HG03432 (cell line): Measurements from ENCODE around the gene MYO9B.

ENCODE experiments used
- ATAC-seq: cut with Tn5 transposase; IDR thresholded peaks from one replicate; pipeline ENCODE4 v1.9.1; 2021; ENCODE audit warnings: mild to moderate bottlenecking, moderate library complexity; ENCODE audit not compliant: unreplicated experiment

The MYO9B gene

DNA sequence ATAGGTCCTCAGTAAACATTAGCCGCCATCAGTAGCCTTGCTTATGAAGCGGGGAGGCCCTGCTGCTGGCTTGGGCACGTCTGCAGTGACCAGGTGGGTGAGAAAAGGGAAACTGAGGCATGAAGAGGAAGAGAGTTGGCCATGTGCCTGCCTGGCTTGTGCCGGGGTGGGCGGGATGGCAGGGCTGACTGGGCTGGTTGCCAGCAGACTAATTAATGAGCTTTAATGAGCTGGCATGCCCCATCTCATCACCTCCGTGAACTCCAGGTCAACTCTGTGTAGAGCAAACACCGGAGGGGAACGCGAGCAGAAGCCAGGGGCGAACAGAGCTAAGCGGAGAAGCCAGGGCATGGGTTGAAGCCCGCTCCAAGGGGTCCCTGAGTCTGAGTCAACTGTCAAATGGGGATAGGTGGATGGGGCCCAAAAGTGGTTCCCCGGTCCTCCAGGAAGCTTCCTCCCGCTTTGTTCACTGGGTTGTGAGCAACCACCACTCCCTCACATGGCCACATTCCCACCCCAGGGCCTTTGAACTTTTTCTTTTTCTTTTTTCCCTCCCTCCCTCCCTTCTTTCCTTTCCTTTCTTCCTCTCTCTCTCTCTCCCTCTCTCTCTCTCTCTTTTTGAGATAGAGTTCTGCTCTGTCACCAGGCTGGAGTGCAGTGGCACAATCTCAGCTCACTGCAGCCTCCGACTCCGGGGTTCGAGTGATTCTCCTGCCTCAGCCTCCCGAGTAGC is 161.4 kb downstream of the MYO9B start:
- no peak for ATAC-seq

GRCh38 chr19:17237747-17238706 is 162.4 kb downstream of the MYO9B start:
- ATAC-seq, result no peak

DNA sequence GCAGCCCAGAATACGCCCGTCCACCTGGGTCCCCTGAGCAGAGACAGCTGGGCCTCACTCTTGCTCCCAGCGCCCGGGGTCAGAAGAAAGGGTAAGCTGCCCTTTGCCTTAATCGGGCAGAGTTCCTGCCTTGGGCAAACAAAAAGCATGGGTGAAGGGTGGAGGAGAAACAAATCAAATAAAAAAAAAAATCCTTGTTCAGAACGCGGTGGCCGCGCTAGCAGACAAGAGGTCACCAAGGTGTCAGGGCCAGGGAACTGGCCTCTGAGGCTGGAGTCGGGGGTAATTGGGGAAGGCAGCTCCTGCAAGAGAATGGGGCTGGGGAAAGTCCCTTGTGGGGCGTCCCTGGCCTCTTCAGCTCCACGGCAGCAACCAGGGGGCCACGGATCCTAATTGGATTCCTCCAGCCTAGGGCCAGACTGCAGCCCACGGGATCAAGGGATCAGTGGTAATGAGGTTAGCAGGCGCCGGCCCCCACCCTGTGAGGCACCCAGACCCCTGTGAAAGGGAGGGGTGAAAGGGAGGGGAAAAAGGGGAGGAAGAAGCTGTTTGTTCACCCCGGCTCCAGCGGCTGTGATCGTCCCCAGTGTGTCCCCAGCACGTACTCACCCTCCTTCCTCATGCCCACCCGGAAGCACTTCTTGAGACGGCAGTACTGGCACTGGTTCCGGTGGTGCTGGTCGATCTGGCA is 164.6 kb downstream of the MYO9B start:
- no peak for ATAC-seq

- no peak for ATAC-seq
Measured at GRCh38 chr19:17240826-17241399, 165.3 kb downstream of the MYO9B start.

GRCh38 chr19:17242431-17243208 is 167.0 kb downstream of the MYO9B start:
- no peak for ATAC-seq

DNA sequence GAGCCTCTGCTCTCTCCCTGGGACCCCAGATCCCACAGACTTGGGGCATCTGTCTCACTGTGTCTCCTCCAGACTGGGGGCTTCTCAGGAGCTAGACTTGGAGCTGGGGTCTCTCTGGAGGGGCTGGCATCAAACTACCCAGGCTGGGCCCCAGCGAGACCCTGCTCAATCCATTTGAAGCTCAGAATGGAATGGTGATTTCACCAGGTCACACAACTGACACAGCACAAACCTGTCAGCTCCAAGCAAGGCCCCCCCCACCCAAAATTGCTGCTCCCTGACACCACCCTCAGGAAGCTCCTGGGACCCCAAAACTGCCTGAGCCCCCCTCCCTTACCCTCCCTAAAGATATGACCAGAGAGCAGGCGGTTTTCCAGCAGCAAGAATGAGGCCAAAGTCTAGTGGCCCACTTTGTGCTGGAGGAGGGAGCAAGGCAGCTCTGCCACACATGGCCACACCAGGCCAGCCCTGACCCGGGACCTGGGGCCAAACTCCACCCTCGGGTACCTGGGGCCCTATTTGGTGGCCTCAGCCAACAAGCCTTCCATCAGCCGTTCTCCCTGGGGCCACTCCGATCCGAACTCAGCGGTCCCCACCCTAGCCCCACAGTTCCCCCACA is 167.7 kb downstream of the MYO9B start:
- ATAC-seq, result no peak

GRCh38 chr19:17243830-17244617 is 168.4 kb downstream of the MYO9B start:
- no peak for ATAC-seq

- ATAC-seq, result peak; percentile 18
Measured at GRCh38 chr19:17244618-17245534, 169.3 kb downstream of the MYO9B start.

GRCh38 chr19:17245535-17245984 is 170.0 kb downstream of the MYO9B start, which contains the start of gene NR2F6:
Gene NR2F6, minus strand, starts transcription at chr19:17245919. Its CDS starts 699 bp downstream, at chr19:17245220.
- no peak for ATAC-seq

DNA sequence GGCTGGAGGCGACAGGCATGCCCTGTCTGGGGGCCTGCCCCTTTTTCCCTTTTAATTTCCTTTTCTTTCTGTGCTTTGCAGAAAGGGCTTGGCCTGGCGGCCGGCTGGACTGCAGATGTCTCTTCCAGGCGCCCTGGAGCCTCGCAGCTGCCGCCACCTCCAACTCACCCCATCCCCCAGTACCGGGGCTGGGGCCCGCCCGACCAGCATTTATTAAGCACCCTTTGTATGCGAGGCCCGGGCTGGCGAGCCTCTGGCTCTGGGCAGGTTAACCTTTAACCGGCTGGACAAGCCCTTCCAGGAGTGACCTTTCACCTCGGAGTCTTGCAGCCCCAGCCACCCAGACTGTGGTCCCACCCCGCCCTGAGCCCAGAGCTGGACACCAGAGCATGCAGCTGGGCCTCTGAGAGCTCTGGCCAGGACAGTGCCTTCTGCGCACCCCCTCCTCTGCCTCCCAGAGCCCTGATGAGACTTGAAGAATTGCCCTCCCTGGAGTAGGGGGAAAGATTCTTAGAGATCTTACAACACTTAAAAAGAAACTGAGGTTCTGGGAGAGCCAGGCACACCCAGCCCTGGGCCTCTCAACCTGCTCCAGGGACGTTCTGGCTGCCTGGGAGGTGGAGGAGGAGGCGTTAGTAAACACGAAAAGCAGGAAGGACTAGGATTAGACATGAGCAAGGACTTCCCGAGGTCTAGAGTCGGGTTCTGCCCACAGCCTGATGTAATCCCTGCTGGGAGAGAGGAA is 171.3 kb downstream of the MYO9B start:
- ATAC-seq, result no peak

GRCh38 chr19:17248011-17248776 is 172.6 kb downstream of the MYO9B start:
- ATAC-seq, result no peak

- no peak for ATAC-seq
Measured at GRCh38 chr19:17249887-17250548, 174.4 kb downstream of the MYO9B start.

- no peak for ATAC-seq
Measured at GRCh38 chr19:17254636-17255035, 179.1 kb downstream of the MYO9B start.

GRCh38 chr19:17255150-17255621 is 179.6 kb downstream of the MYO9B start:
- no peak for ATAC-seq

- no peak for ATAC-seq
Measured at GRCh38 chr19:17256130-17256529, 180.6 kb downstream of the MYO9B start.
